ENCODE results near the gene TRAPPC12. TPM values are rescaled to one million over a fixed set of nuclear protein-coding genes. Genes with fewer than 3 reads are reported as not detected.

TRAPPC12 gene
- total RNA-seq, 2 donors from 2014 or later = 66.5 to 80.4 TPM

DNA sequence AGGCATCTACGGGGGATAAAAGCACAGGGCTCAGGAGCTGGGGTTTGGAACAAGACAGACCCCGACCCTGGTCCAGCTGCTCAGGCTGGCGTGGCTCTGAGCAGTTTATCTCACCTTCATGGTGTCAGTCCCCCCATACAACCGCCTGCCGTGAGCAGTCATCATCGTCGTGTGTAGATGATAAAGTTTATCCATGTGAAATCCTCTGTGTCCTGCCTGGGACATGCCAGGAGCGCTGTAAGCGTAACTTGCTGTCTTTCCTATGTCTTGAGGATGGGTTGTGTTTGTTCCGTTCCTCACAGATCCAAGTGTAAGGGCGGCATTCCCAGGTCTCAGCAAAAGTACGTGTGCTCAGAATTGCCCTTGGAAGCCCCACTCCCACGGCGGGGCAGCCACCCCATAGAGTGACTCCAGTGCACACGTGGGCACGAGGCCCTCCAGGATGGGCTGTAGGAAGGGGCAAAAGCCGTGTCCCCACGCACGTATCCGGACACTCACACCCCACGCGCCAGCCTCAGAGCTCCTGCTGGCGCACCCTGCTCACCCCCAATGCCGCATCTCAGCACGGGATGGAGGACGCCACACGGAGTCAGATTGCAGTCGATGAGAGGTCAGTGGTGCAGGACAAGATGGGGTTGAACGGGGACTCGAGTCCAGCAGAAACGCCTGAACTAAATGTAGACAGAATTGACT lies 88.9 kb downstream of the TRAPPC12 start:
- H3K4me1 Mint-ChIP-seq = peaks cover 8% of the 10 kb centered on the region
- no peak for DNase-seq
- H3K27ac Mint-ChIP-seq = no peak overlapping the region
- no peak overlapping the region for H3K4me3 Mint-ChIP-seq
- H3K27me3 Mint-ChIP-seq = no peaks in the 10 kb centered on the region
- ATAC-seq = no peak
- peaks cover 8% of the 10 kb centered on the region for H3K36me3 Mint-ChIP-seq (ENCODE audit: low read depth)
- H3K9me3 ChIP-seq (ENCODE audit: control insufficient read depth, low read length, poor library complexity, severe bottlenecking) = no peaks in the 10 kb centered on the region

DNA sequence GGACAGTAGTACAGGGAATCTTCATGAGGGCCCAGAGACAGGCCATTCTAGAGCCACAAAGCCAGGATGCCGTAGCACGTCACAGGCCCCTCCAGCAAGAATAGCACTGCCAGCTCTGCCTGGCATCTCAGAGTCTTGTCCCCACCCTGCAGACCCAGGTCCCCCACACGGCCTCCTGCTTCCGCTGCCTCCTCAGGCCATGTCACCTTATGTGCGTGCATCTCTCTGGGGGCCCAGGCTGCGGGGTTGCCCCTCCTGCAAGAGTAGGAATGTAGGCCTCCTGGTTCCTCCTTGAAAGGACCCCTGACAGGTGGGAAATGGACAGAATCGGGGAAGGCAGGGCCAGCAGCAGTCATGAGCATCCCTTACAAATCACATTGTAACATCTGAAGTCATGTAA lies 90.0 kb downstream of the TRAPPC12 start:
- H3K27me3 Mint-ChIP-seq = no peaks in the 10 kb centered on the region
- ATAC-seq = no peak
- no peak overlapping the region for H3K4me3 Mint-ChIP-seq

DNA sequence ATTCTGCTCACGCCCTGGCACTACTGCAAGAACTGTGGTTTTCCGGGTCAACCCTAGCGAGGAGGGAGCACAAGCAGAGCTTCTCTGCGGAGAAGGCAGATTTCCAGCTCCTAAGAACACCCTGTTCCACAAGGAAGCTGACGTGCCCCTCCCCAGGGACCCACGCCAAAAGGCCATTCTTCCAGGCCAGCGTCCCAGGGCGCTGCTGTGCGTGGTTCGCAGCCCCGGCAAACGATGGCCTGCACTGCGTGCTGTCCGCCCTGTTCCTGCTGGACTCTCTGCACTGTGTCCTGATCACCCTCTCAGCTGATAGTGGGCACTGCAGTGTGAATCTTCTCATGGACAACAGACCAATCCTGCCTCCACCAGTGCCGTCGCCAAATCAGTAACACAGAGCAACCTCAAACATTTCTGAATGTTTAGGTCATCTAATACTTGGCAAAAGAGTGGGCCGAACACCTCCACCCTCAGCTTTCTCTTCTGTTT lies 90.7 kb downstream of the TRAPPC12 start:
- Mint-ChIP-seq H3K27ac (no peak overlapping the region), H3K27me3 (no peaks in the 10 kb centered on the region), H3K4me1 (peaks cover 8% of the 10 kb centered on the region), H3K4me3 (no peak overlapping the region), H3K36me3 (ENCODE audit: low read depth) (peaks cover 6% of the 10 kb centered on the region)
- DNase-seq (no peak), ATAC-seq (no peak)
- no peaks in the 10 kb centered on the region for H3K9me3 ChIP-seq (ENCODE audit: control insufficient read depth, low read length, poor library complexity, severe bottlenecking)

More for the DNA sequence above, 90.0 kb downstream of the TRAPPC12 start:
- Mint-ChIP-seq H3K4me1 (peaks cover 8% of the 10 kb centered on the region), H3K36me3 (ENCODE audit: low read depth) (peaks cover 6% of the 10 kb centered on the region), H3K27ac (no peak overlapping the region)
- no peak for DNase-seq
- H3K9me3 ChIP-seq (ENCODE audit: control insufficient read depth, low read length, poor library complexity, severe bottlenecking) = no peaks in the 10 kb centered on the region

DNA sequence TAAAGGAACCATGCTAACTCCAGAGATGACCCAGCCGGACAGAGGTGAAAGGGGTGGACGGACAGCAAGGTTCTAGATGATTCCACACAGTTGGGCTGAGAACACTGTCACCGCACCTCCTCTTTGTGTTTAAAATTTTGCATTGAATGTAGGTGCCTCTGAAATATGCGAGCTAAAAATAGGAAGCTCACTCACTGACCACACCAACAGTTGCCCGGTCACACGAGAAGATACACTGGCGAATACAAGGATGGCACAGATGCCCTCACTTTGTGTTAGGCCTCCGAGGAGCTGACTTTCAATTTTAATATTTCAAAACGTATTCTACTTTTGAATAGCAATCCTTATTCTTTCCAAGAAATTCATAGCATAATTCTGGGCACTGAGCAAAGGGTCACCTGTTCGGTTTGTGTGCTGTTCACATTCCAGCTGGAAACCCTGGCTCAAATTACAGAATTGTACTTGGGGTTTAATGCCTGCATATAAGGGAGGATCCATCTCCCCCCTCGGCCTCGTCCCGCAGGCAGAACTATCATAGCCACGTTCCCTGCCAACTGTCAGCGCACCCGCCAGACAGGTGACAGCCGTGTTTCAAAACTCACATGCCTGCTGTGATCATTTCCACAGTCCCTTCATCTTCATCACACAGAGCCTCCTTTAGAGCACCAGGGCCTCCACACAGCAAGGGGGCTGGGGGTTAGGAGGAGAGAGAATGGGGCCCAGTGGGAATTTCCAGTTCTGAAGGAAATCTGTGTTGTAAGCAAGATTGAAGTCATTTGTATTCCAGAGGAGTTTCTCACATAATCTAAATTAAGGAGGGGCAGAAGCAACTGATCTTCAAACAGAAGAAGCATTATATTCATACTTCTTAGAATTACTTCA lies 91.6 kb downstream of the TRAPPC12 start:
- H3K27me3 Mint-ChIP-seq = no peaks in the 10 kb centered on the region
- peaks cover 6% of the 10 kb centered on the region for H3K36me3 Mint-ChIP-seq (ENCODE audit: low read depth)
- peaks cover 8% of the 10 kb centered on the region for H3K4me1 Mint-ChIP-seq

DNA sequence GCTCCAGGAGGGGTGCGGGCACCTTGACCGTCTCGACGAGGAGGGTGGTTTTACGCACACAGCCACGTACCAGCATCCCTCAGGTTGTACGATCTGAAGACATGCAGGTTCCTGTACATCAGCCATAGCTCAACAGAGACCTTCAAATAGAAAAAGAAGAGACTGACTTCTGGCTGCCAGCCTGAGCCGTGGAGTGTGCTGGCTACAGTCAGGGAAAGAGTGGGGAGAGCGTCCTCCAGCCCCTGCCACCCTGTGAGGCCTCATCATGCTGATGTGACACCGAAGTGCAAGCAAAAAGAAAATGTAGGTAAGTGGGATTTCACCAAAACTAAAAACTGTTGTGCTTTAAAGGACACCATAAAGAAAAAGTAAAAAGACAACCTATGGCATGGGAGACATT lies 92.8 kb downstream of the TRAPPC12 start:
- DNase-seq (no peak), ATAC-seq (no peak)
- Mint-ChIP-seq H3K27ac (peak overlapping the region; percentile 8), H3K27me3 (no peaks in the 10 kb centered on the region), H3K4me1 (peaks cover 8% of the 10 kb centered on the region), H3K36me3 (ENCODE audit: low read depth) (peaks cover 6% of the 10 kb centered on the region), H3K4me3 (no peak overlapping the region)
- H3K9me3 ChIP-seq (ENCODE audit: control insufficient read depth, low read length, poor library complexity, severe bottlenecking) = no peaks in the 10 kb centered on the region

More for the DNA sequence above, 91.6 kb downstream of the TRAPPC12 start:
- Mint-ChIP-seq H3K27ac (no peak overlapping the region), H3K4me3 (no peak overlapping the region)
- ATAC-seq (no peak), DNase-seq (no peak)
- no peaks in the 10 kb centered on the region for H3K9me3 ChIP-seq (ENCODE audit: control insufficient read depth, low read length, poor library complexity, severe bottlenecking)

DNA sequence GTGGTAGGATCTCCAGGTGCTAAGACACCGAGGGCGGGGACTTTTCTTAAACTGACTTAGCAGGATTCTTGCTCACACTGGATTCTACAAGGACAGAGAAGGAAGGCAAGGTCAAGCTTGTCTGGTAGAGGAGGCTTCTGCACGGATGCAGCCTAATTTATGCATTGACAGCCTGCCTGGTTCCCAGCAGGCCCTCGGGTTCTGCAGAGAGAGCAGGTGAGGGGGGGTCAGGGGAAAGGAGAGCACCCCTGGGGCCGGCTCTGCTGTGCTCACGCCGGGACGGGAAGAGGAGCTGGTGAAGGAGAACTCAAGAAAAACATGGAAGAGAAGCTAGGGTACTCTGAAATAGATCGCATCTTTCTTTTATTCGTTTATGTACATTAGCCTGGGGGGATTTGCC lies 93.5 kb downstream of the TRAPPC12 start:
- Mint-ChIP-seq H3K4me1 (peaks cover 9% of the 10 kb centered on the region), H3K27ac (no peak overlapping the region), H3K27me3 (no peaks in the 10 kb centered on the region), H3K4me3 (no peak overlapping the region), H3K36me3 (ENCODE audit: low read depth) (peaks cover 6% of the 10 kb centered on the region)
- no peak for ATAC-seq
- no peaks in the 10 kb centered on the region for H3K9me3 ChIP-seq (ENCODE audit: control insufficient read depth, low read length, poor library complexity, severe bottlenecking)
- no peak for DNase-seq

DNA sequence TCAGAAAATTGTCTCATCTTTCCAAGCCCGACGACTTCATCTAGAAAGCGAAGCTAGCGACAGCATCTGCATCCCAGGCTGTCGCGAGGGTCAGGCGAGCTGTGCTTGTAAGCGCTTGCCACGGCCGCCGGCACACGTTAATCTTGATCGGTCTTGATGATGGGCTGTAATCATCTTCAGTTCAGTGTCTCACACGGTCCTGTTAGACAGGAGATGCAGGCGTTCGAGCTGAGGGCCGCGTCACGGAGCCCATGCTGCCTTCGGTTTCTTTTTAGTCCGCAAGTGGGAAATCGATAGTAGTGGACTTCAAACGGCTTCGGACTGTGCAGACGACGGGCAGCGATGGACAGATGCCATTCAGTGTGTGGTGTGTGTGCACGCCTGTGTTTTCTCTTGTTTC lies 96.3 kb downstream of the TRAPPC12 start:
- Mint-ChIP-seq H3K4me1 (peaks cover 7% of the 10 kb centered on the region), H3K36me3 (ENCODE audit: low read depth) (no peaks in the 10 kb centered on the region), H3K27ac (no peak overlapping the region), H3K27me3 (no peaks in the 10 kb centered on the region), H3K4me3 (no peak overlapping the region)
- no peak for ATAC-seq
- DNase-seq = no peak
- no peaks in the 10 kb centered on the region for H3K9me3 ChIP-seq (ENCODE audit: control insufficient read depth, low read length, poor library complexity, severe bottlenecking)

DNA sequence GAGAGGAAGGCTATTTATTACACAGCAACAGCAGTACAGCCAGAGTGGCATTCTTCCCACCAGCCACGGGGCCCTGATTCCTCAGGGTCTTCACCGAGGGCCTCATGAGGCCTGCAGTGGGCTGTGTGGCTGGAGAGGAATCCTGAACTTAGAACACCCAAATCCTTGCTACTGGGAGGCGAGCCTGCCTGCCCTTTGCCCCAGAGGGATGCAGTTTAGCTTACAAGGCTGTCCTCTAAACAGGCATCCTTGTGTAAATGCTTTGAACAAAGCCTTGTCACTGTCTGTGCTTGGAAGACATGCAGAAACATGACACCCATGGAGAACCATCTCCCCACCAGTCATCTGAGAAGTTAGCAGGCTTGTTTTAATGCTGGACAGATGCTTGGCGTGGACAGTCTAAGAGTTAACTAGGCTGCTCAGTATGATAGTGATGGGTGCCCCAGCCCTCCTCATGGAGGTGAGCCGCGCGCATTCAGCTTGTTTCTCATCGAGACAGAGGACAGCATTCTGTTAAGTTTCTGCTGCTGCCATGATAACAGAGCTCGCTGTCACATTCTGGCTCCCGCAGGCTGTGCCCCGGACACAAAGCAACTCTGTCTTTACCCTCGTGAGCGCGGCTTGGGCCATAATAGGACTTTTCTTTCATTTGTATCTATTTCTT lies 97.0 kb downstream of the TRAPPC12 start:
- Mint-ChIP-seq H3K27me3 (no peaks in the 10 kb centered on the region), H3K27ac (no peak overlapping the region), H3K36me3 (ENCODE audit: low read depth) (no peaks in the 10 kb centered on the region), H3K4me1 (peaks cover 7% of the 10 kb centered on the region), H3K4me3 (no peak overlapping the region)
- H3K9me3 ChIP-seq (ENCODE audit: control insufficient read depth, low read length, poor library complexity, severe bottlenecking) = no peaks in the 10 kb centered on the region
- no peak for DNase-seq
- ATAC-seq = no peak

DNA sequence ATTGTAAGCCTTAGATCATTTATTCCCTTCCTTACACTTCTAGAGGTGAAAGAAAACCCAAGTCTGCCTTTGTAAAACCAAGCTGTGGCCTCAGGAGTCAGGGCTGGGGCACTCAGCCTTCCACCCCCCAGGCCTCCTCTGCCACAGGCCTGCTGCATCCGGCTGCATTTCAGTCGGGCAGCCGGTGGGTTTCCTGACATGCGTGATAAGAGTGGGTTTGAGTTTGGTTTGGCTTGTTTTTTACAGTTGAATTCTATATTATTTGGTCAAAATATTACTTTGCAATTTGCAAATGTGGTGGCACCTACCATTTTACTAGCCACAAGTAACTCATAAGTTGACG lies 97.5 kb downstream of the TRAPPC12 start:
- Mint-ChIP-seq H3K27me3 (no peaks in the 10 kb centered on the region), H3K27ac (no peak overlapping the region), H3K36me3 (ENCODE audit: low read depth) (no peaks in the 10 kb centered on the region), H3K4me3 (no peak overlapping the region), H3K4me1 (peaks cover 7% of the 10 kb centered on the region)
- DNase-seq (no peak), ATAC-seq (no peak)
- H3K9me3 ChIP-seq (ENCODE audit: control insufficient read depth, low read length, poor library complexity, severe bottlenecking) = no peaks in the 10 kb centered on the region

DNA sequence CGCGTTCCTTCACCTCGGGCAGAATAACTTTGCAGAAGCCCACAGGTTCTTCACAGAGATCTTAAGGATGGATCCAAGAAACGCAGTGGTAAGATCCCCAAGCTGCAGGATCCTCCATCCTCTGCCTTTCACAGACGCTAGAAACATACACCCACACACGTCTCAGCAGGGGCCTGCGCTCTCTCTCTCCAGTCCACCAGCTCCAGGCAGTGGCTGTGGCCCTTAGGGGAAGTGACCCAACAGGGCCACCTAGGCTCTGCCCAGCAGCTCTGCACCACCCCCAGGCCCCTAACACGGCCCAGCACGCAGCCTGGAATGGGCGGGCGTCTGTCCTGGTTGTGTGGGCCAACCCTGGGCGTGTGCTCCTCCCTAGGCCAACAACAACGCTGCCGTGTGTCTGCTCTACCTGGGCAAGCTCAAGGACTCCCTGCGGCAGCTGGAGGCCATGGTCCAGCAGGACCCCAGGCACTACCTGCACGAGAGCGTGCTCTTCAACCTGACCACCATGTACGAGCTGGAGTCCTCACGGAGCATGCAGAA lies 99.4 kb downstream of the TRAPPC12 start:
- DNase-seq = no peak
- H3K27ac Mint-ChIP-seq = no peak overlapping the region
- no peak overlapping the region for H3K4me3 Mint-ChIP-seq
- H3K27me3 Mint-ChIP-seq = no peaks in the 10 kb centered on the region
- H3K4me1 Mint-ChIP-seq = peaks cover 4% of the 10 kb centered on the region
- H3K36me3 Mint-ChIP-seq (ENCODE audit: low read depth) = no peaks in the 10 kb centered on the region
- H3K9me3 ChIP-seq (ENCODE audit: control insufficient read depth, low read length, poor library complexity, severe bottlenecking) = no peaks in the 10 kb centered on the region
- no peak for ATAC-seq

DNA sequence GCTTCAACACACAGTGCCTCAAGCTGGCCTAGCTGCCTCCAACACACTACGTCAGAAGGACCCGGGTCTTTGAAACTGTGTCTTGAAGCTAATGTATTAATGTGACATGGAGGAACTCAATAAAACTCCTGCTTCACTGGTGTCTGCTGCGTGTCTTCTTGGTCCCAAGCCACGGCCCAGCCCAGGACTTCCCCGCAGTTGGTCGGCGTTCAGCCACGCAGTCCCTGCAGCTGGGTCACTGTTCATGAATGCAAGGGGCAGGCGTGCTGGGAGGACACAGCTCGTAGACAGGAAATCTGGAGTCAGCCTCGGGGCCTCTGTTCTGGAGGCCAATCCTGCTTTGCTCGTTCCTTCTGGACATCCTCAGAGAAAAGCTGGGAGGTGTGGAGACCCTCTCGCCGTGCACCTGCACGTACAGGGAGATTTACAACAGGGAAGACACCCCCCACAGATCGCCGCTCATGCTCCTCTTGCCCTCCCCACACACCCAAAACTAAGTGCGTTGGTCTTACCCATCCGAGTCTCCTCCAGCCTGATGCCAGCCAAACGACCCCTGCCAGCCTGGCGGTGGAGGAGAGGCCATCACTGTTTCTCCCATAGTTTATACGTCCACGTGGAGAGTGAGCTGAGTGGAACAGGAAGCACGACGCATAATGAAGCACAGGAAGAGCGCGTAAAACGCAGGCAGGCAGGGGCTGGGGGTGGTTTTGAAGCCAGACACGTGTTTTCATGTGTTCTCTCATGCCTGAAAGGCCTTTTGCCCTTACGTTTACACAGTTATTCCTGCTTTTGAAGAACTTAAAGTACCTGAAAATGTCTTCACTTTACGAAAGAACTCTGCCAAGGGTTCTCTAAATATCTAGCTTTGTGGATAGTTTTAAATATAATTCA lies 100.2 kb downstream of the TRAPPC12 start:
- no peak for DNase-seq
- Mint-ChIP-seq H3K4me3 (no peak overlapping the region), H3K4me1 (peaks cover 4% of the 10 kb centered on the region), H3K36me3 (ENCODE audit: low read depth) (no peaks in the 10 kb centered on the region), H3K27me3 (no peaks in the 10 kb centered on the region), H3K27ac (no peak overlapping the region)
- no peak for ATAC-seq
- H3K9me3 ChIP-seq (ENCODE audit: control insufficient read depth, low read length, poor library complexity, severe bottlenecking) = no peaks in the 10 kb centered on the region

DNA sequence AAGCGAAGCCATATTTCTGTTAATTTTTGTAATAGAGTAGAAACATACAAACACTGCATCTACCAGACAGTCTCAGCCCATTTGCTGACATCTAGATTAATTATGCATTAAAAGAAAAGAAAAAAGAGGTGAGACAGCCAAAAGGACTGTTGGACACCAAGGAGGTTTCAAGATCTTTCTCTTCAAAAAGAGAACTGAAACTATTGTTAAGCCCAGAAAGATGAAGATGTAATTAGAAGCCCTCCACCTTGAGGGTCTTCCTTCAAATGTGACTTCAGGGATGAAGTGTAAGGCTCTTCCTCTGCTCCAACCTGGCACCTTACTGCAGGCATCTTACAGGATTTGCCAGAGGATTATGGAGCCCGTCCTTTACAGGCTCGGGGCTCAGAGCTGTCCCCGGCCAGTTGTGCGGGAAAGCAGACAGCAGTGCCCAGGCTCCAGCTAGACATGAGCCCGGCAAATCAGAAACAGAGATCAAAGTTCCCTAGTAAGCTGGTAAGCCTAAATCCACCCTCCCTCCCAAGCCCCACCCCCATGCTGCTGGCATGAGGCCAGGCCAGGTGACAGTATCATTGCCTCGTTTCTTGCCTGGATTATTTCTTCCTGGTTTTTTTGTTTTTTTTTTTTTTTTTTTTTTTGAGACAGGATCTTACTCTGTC lies 101.0 kb downstream of the TRAPPC12 start:
- no peak for DNase-seq
- Mint-ChIP-seq H3K4me3 (no peak overlapping the region), H3K4me1 (peaks cover 4% of the 10 kb centered on the region), H3K36me3 (ENCODE audit: low read depth) (no peaks in the 10 kb centered on the region), H3K27me3 (no peaks in the 10 kb centered on the region), H3K27ac (peak overlapping the region; percentile 19)
- H3K9me3 ChIP-seq (ENCODE audit: control insufficient read depth, low read length, poor library complexity, severe bottlenecking) = no peaks in the 10 kb centered on the region
- ATAC-seq = no peak
